Left ventricle myocardium inferior (tissue), 1 donor: ENCODE data around the gene SDK2. TPM values are rescaled to one million over a fixed set of nuclear protein-coding genes. Genes with fewer than 3 reads are reported as not detected.

Experiments used
- DNase-seq: peaks from one replicate; pipeline ENCODE4 v3.0.0-alpha.2; 2020
- H3K27ac ChIP-seq: fragments of 200-600 bp; replicated peaks from 2 replicates; pipeline ENCODE4 v1.8.0; 2021
- H3K27me3 ChIP-seq: fragments of 200-600 bp; 2 replicates; pipeline ENCODE4 v1.8.0; 2021; ENCODE audit warnings: low read depth
- H3K36me3 ChIP-seq: fragments of 200-600 bp; 2 replicates; pipeline ENCODE4 v1.8.0; 2021
- H3K4me1 ChIP-seq: fragments of 200-600 bp; 2 replicates; pipeline ENCODE4 v1.8.0; 2021
- H3K4me3 ChIP-seq: fragments of 200-600 bp; 2 replicates; pipeline ENCODE4 v1.8.0; 2021; ENCODE audit warnings: mild to moderate bottlenecking, moderate library complexity
- H3K9me3 ChIP-seq: fragments of 200-600 bp; replicated peaks from 2 replicates; pipeline ENCODE4 v1.8.0; 2021
- intact Hi-C: fragments of 100-400 bp; cut with micrococcal nuclease; formaldehyde crosslinking; loops from one replicate; pipeline ENCODE4 v1.11.0; 2022
- total RNA-seq: library from RNA; stranded (reverse); fragmentation: NEBNext Ultra II Directional; extraction: Animal tissue kit (Norgen Biotek cat#: 25700); gene quantifications from one replicate; pipeline ENCODE4 v1.2.1, GENCODE V29; 2021
- TF ChIP-seq, protein P1 (sequence below): fragments of 200-600 bp; IDR thresholded peaks from 2 replicates; pipeline ENCODE4 v1.8.0; 2021; ENCODE audit warnings: antibody characterized with exemption, mild to moderate bottlenecking, borderline replicate concordance
- donor health status: DM: no; HTN: yes; CAD: no; lungs with severe emphysema.

The SDK2 gene
- total RNA-seq, 1 donor from 2014 or later: 2.2 TPM

DNA sequence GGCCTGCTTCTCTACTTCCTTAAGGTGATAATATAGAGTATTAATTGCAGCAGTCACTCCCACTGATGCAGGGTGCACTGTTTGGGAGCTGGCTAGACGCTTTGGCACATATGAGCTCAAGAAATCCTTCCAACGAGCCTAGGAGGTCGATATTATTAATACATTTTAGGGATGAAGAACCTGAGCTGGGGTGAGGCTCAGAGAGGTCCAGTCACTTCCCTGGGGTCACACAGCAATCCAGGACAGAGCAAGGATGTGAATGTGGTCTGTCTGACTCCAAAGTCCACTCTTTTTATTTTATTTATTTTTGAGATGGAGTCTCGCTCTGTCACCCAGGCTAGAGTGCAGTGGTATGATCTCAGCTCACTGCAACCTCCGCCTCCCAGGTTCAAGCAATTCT lies 176.0 kb downstream of the SDK2 start:
- Histone ChIP-seq H3K36me3 (no peaks in the 10 kb centered on the region), H3K27me3 (peaks cover 6% of the 10 kb centered on the region), H3K27ac (no peak overlapping the region), H3K4me3 (no peak overlapping the region), H3K4me1 (no peaks in the 10 kb centered on the region), H3K9me3 (no peaks in the 10 kb centered on the region)
- DNase-seq: no peak
- intact Hi-C loops: no loop called here
- TF ChIP-seq, protein P1, sequence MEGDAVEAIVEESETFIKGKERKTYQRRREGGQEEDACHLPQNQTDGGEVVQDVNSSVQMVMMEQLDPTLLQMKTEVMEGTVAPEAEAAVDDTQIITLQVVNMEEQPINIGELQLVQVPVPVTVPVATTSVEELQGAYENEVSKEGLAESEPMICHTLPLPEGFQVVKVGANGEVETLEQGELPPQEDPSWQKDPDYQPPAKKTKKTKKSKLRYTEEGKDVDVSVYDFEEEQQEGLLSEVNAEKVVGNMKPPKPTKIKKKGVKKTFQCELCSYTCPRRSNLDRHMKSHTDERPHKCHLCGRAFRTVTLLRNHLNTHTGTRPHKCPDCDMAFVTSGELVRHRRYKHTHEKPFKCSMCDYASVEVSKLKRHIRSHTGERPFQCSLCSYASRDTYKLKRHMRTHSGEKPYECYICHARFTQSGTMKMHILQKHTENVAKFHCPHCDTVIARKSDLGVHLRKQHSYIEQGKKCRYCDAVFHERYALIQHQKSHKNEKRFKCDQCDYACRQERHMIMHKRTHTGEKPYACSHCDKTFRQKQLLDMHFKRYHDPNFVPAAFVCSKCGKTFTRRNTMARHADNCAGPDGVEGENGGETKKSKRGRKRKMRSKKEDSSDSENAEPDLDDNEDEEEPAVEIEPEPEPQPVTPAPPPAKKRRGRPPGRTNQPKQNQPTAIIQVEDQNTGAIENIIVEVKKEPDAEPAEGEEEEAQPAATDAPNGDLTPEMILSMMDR: no peak

DNA sequence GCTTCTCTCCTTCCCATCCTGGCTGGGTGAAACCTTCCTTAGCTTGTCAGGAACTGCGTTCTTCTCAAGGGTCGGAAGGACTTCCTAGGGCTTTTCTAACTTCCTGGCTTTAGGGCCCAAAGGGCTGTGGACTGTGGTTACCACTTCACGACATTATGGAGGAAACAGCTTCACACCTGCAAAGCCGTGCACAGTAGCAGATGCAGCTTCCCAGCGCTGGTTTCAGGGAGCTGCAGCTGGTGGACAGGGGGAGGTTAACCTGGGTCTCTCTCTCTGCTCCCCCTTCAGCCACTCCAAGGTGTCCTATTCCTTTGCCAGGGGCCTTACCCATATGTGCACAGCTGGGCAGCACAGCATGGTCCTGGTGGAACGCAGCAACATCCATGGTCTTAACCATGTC lies 176.6 kb downstream of the SDK2 start:
- intact Hi-C loops: no loop called here
- H3K9me3 ChIP-seq: no peaks in the 10 kb centered on the region
- H3K4me3 ChIP-seq: no peak overlapping the region
- H3K36me3 ChIP-seq: no peaks in the 10 kb centered on the region
- TF ChIP-seq, protein P1: no peak
- H3K27ac ChIP-seq: no peak overlapping the region
- H3K4me1 ChIP-seq: no peaks in the 10 kb centered on the region
- no peak for DNase-seq
- H3K27me3 ChIP-seq: peaks cover 6% of the 10 kb centered on the region

DNA sequence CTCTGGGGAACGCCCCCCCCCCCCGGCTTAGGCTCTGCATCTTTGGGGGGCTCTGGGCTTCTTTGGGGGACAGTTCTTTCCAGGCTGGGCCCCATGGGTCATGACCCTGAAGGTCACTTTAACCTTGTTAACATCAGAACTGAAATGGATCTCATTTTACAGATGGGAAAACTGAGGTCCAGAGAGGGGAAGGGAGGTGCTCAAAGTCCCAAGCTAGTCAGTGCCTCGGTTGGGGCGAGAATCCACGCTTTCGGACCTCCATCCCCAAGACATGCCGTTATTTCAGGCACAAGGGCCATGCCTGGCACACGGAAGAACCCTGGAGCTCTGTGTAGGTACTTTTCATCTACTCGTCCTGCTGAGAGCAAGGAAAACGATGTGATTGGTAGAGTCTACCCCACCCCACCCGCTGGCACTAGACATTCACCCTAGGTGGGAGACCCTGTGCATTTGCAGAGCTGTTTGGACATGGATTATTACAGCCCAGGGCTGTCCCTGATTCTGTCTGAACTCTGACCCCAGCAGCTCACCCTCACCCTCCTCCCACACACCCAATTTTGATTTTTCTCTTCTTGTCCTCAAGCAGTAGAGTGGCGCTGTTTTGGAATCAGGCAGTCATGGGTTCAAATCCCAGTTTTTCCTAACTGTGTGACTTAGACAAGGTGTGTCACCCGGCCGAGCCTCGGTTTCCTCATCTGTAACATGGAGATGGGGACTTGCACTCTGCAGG lies 177.4 kb downstream of the SDK2 start:
- H3K27me3 ChIP-seq: peaks cover 6% of the 10 kb centered on the region
- DNase-seq: no peak
- no peaks in the 10 kb centered on the region for H3K4me1 ChIP-seq
- H3K27ac ChIP-seq: no peak overlapping the region
- TF ChIP-seq, protein P1: no peak
- H3K9me3 ChIP-seq: no peaks in the 10 kb centered on the region
- H3K4me3 ChIP-seq: no peak overlapping the region
- no peaks in the 10 kb centered on the region for H3K36me3 ChIP-seq
- intact Hi-C loops: no loop called here

DNA sequence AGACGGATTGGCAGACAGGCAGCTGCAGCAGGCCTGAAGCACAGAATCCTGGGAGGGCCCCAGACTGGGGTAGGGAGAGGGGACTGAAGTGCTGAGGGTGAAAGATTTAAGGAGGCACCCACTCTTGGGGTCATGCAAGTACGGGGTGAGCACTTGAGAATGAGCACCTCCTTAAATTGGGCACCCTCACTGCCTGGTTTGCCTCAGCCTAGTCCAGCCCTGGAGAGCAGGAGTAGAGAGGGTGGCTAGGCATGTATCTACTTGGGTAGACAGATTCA lies 178.4 kb downstream of the SDK2 start:
- no peaks in the 10 kb centered on the region for H3K36me3 ChIP-seq
- no peak overlapping the region for H3K4me3 ChIP-seq
- peaks cover 6% of the 10 kb centered on the region for H3K27me3 ChIP-seq
- no peak overlapping the region for H3K27ac ChIP-seq
- no peaks in the 10 kb centered on the region for H3K4me1 ChIP-seq
- no peaks in the 10 kb centered on the region for H3K9me3 ChIP-seq
- TF ChIP-seq, protein P1: no peak
- DNase-seq: no peak
- intact Hi-C loops: no loop called here

DNA sequence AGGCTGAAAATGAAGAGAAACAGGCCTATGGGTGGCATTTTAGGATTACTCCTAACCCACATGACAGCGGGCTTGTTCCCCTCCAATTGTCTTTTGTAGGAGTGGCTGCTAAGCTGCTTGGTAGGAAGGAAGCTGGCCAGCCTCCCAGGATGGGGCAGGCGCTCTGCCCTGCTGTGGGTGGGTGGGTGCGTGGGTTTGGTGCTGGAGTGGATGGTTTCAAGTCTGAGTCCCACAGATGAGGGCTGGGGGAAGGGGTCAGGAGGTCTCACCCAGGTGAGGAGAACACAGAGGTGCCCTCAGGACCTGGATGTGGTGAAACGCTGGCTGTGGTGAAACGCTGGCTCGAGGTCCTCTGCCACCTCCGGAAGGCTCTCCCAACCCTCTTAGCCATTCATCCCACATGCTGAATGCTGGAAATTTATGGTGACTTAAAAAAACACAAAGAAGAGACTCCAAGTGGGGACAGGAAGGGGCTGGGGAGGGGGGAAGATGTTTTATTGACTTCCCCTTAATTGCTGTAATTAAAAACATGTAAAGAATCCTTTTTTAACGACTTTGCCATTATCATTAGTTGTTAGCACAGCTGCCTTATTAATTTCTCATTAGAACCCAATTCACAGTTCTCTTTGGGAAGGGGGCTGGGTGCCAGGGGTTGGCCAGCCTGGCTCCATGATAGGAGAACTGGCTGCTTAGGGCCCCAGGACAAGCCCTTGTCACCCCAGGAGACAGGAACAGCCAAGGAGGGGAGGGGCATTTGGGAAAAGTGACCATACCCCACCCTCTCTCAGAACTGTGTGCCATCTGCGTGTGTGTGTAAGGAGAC lies 178.9 kb downstream of the SDK2 start:
- peaks cover 6% of the 10 kb centered on the region for H3K27me3 ChIP-seq
- no peak overlapping the region for H3K4me3 ChIP-seq
- H3K4me1 ChIP-seq: no peaks in the 10 kb centered on the region
- intact Hi-C loops: no loop called here
- H3K27ac ChIP-seq: no peak overlapping the region
- no peak for DNase-seq
- H3K9me3 ChIP-seq: peaks cover under 1% of the 10 kb centered on the region
- TF ChIP-seq, protein P1: no peak
- no peaks in the 10 kb centered on the region for H3K36me3 ChIP-seq
